ENCODE results near the gene PSD4.
A peak's percentile ranks its signal among the peaks of the same experiment; 100 is the strongest.

The PSD4 gene

DNA sequence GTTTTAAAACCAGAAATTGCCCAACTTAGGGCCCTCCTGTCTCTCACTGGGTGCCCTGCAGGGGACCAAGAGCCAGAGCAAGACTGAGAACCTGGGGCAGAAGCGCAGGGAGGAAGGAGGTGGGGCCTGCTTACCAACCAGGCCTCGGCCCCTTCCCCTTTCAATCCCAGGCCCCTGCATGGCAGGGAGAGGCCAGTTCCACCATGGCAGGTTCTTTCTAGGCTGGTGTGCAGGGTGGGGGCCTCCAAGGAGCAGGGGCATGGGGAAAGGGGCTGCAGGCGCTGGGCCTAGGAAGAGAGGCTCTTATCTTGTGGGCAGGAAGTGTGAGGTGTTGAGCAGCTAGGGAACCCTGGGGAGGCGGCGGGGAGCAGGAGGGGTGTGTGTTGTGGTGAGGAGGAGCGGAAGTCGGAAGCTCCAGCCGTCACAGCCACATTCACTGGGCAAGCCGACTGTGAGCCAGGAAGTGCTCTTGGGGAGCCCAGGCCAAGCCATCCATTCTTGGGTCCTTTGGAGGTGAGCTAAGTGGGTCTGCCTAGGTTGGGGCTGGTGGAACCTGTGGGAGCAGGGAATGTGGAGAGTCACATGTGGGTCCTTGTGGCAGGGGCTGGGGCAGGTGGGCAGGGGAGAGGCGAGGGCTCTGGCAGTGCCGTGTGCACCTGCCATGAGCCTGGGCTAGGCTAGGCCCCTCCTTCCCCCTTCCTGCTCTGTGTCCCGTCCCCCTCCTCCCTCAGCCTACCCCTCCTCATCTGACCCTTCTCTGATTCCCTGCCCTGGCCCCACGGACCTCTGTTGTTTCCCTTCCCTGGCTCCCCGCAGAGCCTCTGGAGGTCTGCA, at the start of gene PSD4:
Gene PSD4, plus strand, starts transcription at position 430 of the 834 bp plus-strand sequence. CDS start 8,486 bp downstream, outside the sequence.
- no peak for DNase-seq (ENCODE audit: low spot score)

DNA sequence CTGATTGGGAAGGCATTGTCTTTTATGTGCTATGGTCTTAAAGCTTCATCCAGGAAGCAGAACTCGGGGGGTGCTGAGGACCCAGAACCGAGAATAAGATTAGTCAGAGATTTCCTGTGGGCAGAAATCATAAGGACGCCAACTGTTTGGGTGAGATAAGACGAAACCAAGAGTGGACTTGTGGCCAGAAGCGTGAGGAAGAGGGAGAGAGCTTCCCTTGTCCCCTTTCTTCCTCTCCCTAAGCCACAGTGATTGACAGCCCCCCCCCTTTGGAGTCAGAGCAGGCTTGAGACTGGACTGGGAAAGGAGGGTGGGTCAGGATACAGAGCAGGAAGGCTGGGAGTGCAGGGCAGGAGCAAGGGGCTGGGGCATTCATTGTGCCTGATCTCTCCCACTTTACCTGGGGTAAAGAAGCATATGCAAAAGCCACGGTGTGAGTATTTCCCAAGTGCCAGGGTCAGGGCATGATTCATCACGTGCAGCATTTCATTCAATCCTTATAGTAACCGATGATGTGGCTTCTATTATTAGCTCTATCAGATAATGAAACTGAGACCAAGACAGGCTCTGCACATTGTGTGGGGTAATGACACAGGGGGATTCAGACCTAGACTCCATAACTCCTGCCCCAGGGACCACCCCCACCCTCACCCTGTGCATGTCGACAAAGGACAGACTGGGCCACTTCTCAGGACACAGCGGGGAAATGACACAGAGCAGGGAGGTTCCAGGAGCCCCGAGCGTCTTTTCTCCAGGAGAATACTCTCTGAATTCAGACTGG, 49.4 kb upstream of the PSD4 start:
- no peak for DNase-seq (ENCODE audit: low spot score)

DNA sequence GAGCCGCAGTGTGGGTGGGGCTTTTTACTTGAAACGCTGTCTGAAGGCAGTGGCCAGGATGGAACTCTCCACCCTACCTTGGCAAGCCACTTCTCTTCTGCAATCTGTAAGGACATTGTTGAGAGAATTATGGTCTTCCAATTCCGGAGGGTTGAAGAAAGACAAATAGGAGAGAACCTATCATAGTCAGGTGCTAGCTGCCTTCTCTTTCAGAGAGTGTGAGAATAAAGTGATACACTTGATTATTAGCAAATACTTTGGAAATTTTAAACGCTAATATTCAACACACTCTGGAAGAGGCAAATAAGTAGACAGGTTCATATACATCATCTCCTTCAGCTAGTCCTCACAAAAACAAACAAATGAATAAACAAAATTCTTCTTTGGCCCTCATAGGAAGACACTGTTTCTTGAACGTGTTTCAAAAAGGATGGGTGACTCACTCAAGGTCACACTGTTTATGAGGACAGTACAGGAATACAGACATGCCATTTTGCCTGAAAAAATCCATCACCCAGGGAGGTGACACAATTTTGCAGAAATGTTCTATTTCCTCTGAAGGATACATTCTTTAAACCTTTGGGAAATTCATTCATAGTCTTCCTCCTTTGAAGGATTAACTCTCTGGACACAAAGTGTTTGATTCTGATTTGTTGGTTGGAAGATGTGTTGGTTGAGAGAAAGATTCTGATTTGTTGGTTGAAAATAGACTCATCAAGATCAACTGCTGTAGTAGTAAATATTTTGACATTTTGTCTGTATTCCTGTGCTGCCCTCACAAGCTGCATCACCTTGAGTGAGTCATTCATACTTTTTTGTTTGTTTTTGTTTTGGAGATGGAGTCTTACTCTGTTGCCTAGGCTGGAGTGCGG, 48.6 kb upstream of the PSD4 start:
- DNase-seq (ENCODE audit: low spot score), result no peak

DNA sequence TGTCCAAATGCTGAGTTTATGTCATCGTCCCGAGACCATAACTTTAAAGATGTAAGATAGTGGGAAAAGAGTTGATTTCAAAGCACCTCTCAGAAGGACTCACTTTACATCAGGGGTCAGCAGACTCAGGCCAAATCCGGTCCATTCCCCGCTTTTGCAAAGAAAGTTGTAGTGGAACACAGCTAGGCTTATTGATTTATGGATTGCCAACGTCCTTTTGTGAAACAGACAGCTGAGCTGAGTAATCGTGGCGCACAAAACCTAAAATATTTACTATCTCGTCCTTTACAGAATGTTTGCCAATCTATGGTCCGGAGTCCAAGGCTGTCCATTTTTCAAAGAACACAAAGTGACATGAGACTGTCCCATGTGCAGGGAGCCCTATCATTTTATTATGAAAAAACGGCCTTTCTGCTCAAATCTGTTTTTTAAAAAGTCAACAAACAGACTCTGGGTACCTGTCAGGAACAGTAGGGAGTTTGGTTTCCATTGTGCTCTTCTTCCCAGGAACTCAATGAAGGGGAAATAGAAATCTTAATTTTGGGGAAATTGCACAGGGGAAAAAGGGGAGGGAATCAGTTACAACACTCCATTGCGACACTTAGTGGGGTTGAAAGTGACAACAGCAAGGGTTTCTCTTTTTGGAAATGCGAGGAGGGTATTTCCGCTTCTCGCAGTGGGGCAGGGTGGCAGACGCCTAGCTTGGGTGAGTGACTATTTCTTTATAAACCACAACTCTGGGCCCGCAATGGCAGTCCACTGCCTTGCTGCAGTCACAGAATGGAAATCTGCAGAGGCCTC, 46.7 kb upstream of the PSD4 start, which contains the start of gene IL1RN:
Gene IL1RN, plus strand, starts transcription at position 754 of the 801 bp plus-strand sequence. Its CDS starts 27 bp downstream, at position 781.
- no peak for DNase-seq (ENCODE audit: low spot score)

DNA sequence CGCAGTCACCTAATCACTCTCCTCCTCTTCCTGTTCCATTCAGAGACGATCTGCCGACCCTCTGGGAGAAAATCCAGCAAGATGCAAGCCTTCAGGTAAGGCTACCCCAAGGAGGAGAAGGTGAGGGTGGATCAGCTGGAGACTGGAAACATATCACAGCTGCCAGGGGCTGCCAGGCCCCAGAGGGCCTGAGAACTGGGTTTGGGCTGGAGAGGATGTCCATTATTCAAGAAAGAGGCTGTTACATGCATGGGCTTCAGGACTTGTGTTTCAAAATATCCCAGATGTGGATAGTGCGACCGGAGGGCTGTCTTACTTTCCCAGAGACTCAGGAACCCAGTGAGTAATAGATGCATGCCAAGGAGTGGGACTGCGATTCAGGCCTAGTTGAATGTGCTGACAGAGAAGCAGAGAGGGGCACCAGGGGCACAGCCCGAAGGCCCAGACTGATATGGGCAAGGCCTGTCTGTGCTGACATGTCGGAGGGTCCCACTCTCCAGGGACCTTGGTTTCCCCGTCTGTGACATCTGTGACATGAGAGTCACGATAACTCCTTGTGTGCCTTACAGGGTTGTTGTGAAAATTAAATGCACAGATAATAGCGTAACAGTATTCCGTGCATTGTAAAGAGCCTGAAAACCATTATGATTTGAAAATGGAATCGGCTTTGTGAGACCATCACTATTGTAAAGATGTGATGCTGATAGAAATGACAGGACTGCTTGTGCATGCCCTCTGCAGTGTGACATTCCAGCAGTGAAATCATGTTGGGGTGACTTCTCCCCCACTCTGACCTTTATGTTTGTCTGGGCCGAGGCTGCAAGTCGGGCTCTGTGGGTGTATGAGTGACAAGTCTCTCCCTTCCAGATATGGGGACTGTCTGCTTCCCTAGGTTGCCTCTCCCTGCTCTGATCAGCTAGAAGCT, 45.9 kb upstream of the PSD4 start:
- DNase-seq (ENCODE audit: low spot score), result no peak

DNA sequence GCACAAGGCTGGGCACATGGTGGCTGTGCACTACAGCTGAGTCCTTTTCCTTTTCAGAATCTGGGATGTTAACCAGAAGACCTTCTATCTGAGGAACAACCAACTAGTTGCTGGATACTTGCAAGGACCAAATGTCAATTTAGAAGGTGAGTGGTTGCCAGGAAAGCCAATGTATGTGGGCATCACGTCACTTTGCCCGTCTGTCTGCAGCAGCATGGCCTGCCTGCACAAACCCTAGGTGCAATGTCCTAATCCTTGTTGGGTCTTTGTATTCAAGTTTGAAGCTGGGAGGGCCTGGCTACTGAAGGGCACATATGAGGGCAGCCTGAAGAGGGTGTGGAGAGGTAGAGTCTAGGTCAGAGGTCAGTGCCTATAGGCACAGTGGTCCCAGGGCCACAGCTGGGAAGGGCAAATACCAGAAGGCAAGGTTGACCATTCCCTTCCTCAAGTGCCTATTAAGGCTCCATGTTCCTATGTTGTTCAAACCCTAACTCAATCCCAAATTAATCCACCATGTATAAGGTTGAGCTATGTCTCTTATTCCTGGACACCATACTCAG, 44.2 kb upstream of the PSD4 start:
- DNase-seq (ENCODE audit: low spot score), result no peak

DNA sequence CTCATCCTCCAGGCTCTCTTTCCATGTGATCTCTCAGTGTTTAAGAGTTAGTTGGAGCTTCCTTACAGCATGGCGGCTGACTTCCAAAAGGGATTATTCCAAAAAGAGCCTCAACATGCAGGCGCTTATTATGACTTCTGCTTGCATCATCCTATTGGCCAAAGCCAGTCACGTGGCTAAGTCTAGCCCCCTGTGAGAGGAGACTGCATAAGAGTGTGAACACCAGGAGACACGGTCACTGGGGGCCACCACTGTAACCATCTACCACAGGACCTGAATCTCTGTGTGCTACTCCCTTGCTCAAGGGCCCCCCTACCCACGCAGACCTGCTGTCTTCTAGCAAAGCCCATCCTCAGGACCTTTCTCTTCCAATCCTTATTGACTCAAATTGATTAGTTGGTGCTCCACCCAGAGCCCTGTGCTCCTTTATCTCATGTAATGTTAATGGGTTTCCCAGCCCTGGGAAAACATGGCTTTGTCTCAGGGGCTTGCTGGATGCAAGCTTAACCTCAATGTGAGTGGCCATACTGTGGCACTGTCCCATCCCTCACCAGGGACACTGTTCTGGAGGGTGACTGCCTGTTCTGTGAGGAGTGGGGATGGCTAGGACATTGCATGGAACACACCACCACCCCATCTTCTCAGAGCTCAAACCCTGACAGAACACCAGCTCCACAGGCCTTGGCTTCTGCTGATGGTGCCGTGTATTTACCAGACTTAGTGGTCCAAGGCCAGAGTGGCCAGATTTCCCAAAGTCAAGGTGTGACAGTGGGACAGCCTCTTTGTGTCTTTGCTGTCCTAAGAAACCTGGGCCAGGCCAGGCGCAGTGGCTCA, 42.2 kb upstream of the PSD4 start:
- no peak for DNase-seq (ENCODE audit: low spot score)

DNA sequence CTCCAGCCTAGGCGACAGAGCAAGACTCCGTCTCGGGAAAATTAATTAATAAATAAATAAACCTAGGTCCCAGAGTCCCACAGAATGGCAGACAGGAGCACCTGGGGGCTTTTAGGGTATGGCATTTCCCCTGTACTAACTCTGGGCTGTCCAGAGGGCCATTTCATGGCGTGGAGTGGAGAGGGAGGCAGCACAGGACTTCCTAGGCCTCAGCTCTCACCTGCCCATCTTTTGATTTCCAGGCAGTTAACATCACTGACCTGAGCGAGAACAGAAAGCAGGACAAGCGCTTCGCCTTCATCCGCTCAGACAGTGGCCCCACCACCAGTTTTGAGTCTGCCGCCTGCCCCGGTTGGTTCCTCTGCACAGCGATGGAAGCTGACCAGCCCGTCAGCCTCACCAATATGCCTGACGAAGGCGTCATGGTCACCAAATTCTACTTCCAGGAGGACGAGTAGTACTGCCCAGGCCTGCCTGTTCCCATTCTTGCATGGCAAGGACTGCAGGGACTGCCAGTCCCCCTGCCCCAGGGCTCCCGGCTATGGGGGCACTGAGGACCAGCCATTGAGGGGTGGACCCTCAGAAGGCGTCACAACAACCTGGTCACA, 41.3 kb upstream of the PSD4 start:
- DNase-seq (ENCODE audit: low spot score), result no peak

DNA sequence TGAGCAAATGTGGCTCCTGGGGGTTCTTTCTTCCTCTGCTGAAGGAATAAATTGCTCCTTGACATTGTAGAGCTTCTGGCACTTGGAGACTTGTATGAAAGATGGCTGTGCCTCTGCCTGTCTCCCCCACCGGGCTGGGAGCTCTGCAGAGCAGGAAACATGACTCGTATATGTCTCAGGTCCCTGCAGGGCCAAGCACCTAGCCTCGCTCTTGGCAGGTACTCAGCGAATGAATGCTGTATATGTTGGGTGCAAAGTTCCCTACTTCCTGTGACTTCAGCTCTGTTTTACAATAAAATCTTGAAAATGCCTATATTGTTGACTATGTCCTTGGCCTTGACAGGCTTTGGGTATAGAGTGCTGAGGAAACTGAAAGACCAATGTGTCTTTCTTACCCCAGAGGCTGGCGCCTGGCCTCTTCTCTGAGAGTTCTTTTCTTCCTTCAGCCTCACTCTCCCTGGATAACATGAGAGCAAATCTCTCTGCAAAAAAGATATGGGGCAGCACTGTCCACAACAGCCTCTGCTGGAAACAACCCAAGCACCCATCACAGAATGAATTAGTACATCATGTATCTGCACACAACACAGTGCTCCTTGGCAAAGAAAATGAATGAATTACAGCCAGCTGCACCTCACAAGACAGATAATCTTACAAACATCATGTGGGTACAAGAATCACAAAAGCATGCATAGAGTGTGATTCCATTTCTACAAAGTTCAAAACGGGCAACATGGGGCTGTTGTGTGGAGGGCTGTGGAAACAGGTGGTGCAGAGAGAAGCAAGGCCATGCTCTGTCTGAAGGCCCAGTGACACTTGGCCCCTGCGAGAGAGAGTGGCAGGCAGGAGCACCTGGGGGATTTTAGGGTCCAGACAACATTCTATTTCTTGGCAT, 39.8 kb upstream of the PSD4 start:
- no peak for DNase-seq (ENCODE audit: low spot score)

DNA sequence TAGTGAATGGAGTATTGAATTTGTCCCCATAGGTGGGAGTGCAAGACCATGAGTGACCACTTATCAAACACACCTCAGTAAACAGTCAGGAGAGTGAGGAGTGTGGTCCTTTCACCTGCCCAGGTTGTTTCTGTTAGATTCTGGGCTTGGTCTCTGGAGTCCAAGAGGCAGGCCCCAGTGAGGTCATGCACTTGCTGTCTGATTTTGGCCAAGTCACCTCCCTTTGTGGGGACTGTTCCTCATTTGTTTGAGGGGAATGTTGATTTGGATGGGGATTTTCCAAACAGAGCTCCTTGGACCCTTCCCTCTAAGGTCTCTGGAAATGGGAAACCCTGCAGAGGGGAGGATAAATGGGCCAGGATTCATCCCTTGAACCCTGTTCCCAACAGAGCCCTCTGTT, 39.1 kb upstream of the PSD4 start:
- DNase-seq (ENCODE audit: low spot score), result no peak

DNA sequence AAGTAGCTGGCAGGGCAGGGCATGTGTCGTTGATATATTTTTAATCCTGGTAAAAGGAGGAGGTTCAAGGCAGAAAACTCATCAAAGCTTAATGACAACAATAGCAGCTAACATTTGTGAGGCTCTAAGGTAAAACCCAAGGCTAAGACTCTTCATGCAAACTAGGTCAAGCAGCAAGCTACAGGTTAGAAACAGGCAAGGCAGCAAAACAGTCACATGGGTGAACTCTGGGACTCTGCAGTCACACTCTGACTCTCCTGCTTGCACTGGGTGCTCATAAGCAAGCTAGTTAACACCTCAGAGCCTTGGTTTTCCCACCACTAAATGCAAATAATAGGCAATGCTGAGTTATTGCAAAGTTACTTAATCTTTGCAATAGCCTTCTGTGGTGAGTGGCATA, 38.5 kb upstream of the PSD4 start:
- no peak for DNase-seq (ENCODE audit: low spot score)

DNA sequence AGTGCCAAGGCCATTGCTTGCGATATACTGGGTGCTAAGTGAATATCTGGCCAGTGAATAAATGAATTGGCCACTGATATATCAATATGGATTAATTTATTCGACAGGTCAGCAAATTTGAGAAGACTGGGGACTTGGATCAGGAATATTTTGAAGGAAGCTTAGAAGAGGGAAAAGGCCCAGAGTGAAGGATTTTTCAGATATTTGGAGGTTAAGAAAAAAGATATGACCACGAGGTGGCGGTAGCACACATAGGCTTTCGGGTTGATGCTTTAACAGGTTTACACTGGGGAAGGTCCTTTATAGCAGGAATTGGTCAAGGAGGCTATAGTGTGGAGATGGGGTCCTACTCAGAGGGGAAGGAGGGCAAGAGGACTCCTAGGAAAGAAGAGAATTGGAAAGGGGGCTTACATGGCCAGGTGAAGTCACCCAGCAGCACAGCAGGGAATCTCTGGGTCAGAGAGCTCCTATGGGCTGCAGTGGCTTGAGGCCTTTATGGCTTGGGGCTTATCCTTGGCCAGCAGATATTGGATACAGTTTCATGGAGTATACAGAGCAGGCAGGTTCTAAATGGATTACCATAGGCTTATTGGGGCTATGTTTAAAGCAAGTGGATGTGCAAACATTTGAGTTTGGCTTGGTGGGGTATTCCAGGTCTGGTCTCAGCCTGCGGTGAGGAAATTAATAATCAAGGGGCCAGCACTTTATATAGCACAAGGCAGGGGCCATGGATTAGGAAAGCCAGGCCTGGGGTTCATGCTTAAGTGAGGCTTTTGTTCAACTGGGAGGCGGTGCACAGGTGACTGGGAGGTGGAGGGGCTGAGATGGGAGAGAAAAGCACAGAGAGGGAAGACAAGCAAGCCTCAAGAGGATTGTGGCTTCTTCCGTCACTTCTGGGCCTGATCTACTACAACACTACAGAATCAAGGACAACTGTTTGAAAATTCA, 36.7 kb upstream of the PSD4 start:
- no peak for DNase-seq (ENCODE audit: low spot score)

DNA sequence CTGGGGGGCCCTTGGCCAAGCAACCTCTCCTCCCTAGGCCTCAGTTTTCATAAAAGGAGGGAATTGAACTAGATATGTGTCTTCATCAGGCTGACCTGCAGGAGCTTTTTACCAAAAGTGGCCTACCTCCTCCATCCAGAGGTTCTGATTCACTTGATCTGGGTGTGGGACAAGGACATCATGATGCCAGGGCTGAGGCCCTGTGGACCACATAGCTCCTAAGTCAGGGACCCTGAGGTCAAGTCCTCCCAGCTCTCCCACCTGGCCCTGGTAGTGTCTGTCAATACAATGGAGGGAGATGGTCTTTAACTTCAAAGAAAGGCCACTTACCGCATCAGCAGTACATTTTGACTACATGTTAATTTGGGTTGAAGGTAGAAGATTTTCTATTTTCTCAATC, 35.9 kb upstream of the PSD4 start:
- DNase-seq (ENCODE audit: low spot score), result no peak

DNA sequence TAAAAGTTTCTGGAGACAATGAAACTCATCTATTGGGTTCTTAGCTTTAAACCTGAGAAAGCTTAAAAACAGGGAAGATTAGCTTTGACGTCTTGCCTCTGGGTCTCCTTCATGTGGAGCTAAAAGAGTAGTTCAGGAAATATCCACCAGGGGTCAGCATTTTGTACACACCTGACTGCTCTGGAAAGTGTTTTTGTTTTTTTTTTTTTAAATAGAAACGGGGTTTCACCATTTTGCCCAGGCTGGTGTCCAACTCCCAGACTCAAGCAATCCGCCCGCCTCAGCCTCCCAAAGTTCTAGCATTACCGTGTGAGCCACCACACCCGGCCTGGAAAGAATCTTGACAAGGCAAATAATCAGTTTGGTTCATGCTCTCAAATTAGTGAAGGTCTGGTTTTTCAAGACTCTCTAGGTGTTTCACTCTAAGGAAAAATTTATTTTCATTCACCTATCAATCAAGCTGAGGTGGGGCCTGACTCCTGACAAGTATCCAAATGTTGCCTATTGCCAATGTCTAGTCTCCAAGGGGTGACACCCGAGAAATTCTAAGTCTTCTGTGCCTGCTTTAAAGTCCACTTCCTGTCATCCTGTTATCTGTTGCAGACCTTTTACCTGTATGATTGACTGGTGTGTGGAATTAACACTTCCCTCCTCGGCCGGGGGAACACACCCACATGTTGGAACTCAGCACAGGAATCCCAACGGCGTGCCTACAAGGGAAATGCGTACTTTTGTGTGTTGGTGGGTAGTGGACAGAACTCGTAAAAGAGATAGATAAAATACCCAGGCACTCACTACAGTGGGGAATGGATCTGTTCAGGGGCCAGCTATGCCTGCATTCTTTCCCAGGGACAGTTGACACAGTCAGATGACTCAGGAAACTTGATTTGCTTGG, 35.1 kb upstream of the PSD4 start:
- DNase-seq (ENCODE audit: low spot score), result peak; percentile 51

DNA sequence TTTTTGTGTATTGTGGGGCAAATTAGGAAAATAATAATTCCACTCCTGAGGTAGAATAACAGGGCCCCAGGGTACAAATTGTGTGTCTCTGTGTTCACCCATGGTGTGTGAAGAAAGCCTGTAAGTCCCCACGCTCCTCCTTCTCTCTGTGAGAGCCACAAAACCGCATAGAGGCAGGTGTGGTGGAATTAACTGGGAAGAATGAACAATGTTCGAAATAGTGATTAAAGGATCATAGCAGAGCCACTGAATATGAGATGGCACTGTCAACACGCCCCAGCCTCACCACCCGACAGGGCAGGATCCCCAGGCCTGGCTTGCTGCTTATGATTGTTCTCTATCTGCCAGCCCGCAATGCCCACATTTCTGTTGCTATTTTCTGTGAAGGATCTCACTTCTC, 32.3 kb upstream of the PSD4 start:
- DNase-seq (ENCODE audit: low spot score), result no peak

All from HuH-7.5 (cell line).